ENCODE measurements around the gene OAS2. TPM values are rescaled to one million over a fixed set of nuclear protein-coding genes. Genes with fewer than 3 reads are reported as not detected.

The OAS2 gene
- total and polyA plus RNA-seq, 2 donors (not counting 1 experiment from before 2014, with no cell fraction given) = 2.2 to 3.1 TPM

DNA sequence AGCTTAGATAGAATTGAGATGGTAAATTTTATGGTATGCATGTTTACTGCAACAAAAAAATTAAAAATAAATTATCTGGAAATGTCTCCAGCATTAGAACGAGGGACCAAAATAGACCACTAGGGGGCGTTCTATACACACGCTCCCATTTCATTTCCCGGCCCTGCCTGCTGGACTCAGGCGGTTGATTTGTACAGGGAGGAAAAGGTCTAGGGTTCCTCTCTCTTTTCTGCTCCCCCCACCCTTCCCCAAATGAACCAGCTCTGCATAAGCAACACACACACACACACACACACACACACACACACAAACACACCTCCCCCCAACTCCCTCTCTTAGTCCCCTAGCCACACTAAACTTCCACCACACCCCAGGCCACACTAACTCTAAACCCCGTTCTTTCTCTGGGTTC is 70.4 kb downstream of the OAS2 start:
- peak; percentile 37 to 71 for DNase-seq (ENCODE audit: low read depth in 2 of 2)
- Histone ChIP-seq H3K9me3 (ENCODE audit: control insufficient read depth, insufficient read depth, low read depth, low read length) (no peaks in the 10 kb centered on the region), H3K4me1 (ENCODE audit: control insufficient read depth, extremely low read depth, insufficient read depth, low read length) (no peaks in the 10 kb centered on the region), H3K79me2 (ENCODE audit: control insufficient read depth, insufficient read depth, low read length) (no peaks in the 10 kb centered on the region), H3K27me3 (ENCODE audit: control insufficient read depth, insufficient read depth, low read length) (no peaks in the 10 kb centered on the region), H3K27ac (ENCODE audit: insufficient read depth, low read length) (no peak overlapping the region), H3K4me3 (replicated peaks in 1 of 4; ENCODE audit: control extremely low read depth in 1 of 4, insufficient read depth in 1 of 4, low read depth in 3 of 4, low read length in 4 of 4) (no peak overlapping the region), H4K20me1 (ENCODE audit: control insufficient read depth, extremely low read depth, insufficient read depth, low read length) (no peaks in the 10 kb centered on the region), H3K9ac (ENCODE audit: insufficient read depth, low read length) (no peak overlapping the region), H3K36me3 (ENCODE audit: control insufficient read depth, insufficient read depth, low read length) (no peaks in the 10 kb centered on the region), H2AFZ (ENCODE audit: low read length) (no peak overlapping the region), H3K4me2 (ENCODE audit: extremely low read depth, insufficient read depth, low read length) (no peak overlapping the region)
- no peak for TF ChIP-seq EZH2 (IDR thresholded peaks at IDR 0.05; ENCODE audit: low read length, missing control alignments)
- TF ChIP-seq, protein P1, sequence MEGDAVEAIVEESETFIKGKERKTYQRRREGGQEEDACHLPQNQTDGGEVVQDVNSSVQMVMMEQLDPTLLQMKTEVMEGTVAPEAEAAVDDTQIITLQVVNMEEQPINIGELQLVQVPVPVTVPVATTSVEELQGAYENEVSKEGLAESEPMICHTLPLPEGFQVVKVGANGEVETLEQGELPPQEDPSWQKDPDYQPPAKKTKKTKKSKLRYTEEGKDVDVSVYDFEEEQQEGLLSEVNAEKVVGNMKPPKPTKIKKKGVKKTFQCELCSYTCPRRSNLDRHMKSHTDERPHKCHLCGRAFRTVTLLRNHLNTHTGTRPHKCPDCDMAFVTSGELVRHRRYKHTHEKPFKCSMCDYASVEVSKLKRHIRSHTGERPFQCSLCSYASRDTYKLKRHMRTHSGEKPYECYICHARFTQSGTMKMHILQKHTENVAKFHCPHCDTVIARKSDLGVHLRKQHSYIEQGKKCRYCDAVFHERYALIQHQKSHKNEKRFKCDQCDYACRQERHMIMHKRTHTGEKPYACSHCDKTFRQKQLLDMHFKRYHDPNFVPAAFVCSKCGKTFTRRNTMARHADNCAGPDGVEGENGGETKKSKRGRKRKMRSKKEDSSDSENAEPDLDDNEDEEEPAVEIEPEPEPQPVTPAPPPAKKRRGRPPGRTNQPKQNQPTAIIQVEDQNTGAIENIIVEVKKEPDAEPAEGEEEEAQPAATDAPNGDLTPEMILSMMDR (conservative IDR thresholded peaks at IDR 0.05 in 1 of 2, IDR thresholded peaks at IDR 0.05 in 1 of 2; ENCODE audit: low read depth in 1 of 2, low read length in 2 of 2) = peak; percentile 79 to 87

DNA sequence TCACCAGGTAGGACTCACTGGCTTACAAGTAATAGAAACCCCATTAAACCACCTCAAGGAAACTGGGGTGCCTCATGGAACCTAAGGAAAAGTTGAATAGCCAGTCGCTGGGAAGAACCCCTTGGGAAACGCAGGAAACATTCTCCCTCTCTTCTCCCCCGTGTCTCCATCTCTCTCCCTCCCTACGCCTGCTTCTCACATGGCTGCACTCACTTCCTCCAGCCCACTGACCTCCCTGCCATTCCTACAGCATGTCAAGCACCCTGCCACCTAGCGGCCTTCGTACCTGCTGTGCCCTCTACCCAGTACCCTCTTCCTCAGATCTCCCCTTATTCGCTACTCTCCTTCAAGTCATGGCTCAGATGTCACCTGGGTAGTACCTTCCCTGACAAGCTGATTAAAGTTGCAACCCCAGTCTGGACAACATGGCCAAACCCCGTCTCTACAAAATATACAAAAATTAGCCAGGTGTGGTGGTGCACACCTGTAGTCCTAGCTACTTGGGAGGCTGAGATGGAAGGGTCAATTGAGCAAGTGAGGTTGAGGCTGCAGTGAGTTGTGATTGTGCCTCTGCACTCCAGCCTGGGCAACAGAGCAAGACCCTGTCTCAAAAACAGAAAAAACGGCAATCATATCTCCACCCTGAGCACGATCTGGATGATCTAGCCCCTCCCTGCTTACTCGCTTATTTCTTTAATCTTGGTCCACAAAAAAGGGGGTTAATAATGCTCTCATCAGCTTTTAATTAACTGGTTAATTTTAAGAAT is 71.8 kb downstream of the OAS2 start:
- Histone ChIP-seq H3K9ac (ENCODE audit: insufficient read depth, low read length) (no peak overlapping the region), H3K79me2 (ENCODE audit: control insufficient read depth, insufficient read depth, low read length) (no peaks in the 10 kb centered on the region), H2AFZ (ENCODE audit: low read length) (no peak overlapping the region), H4K20me1 (ENCODE audit: control insufficient read depth, extremely low read depth, insufficient read depth, low read length) (no peaks in the 10 kb centered on the region), H3K4me3 (replicated peaks in 1 of 4; ENCODE audit: control extremely low read depth in 1 of 4, insufficient read depth in 1 of 4, low read depth in 3 of 4, low read length in 4 of 4) (no peak overlapping the region), H3K36me3 (ENCODE audit: control insufficient read depth, insufficient read depth, low read length) (no peaks in the 10 kb centered on the region), H3K4me1 (ENCODE audit: control insufficient read depth, extremely low read depth, insufficient read depth, low read length) (no peaks in the 10 kb centered on the region), H3K27me3 (ENCODE audit: control insufficient read depth, insufficient read depth, low read length) (peaks cover 3% of the 10 kb centered on the region), H3K27ac (ENCODE audit: insufficient read depth, low read length) (no peak overlapping the region), H3K4me2 (ENCODE audit: extremely low read depth, insufficient read depth, low read length) (no peak overlapping the region), H3K9me3 (ENCODE audit: control insufficient read depth, insufficient read depth, low read depth, low read length) (no peaks in the 10 kb centered on the region)
- DNase-seq (ENCODE audit: low read depth in 2 of 2) = no peak
- TF ChIP-seq EZH2 (IDR thresholded peaks at IDR 0.05; ENCODE audit: low read length, missing control alignments) = no peak
- TF ChIP-seq, protein P1 (conservative IDR thresholded peaks at IDR 0.05 in 1 of 2, IDR thresholded peaks at IDR 0.05 in 1 of 2; ENCODE audit: low read depth in 1 of 2, low read length in 2 of 2) = peak in 1 of 2 donors; percentile 18

DNA sequence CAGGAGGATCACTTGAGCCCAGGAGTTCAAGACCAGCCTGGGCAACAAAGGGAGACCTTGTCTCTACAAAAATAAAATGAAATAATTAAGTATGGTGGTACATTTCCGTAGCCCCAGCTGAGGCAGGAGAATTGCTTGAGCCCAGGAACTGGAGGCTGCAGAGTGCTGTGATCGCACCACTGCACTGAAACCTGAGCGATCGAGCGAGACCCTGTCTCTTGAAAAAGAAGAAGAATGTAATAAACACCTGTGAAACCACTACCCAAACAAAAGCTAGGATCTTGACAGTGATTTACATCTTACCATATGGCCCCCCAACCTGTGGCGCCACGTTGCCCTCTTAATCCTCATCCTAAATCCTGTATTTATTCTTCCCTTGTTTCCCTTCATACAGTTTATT is 72.5 kb downstream of the OAS2 start:
- H3K27ac ChIP-seq (ENCODE audit: insufficient read depth, low read length) = no peak overlapping the region
- no peak overlapping the region for H3K4me3 ChIP-seq (replicated peaks in 1 of 4; ENCODE audit: control extremely low read depth in 1 of 4, insufficient read depth in 1 of 4, low read depth in 3 of 4, low read length in 4 of 4)
- H3K27me3 ChIP-seq (ENCODE audit: control insufficient read depth, insufficient read depth, low read length) = peaks cover 7% of the 10 kb centered on the region
- no peaks in the 10 kb centered on the region for H3K9me3 ChIP-seq (ENCODE audit: control insufficient read depth, insufficient read depth, low read depth, low read length)
- H3K36me3 ChIP-seq (ENCODE audit: control insufficient read depth, insufficient read depth, low read length) = no peaks in the 10 kb centered on the region
- H3K79me2 ChIP-seq (ENCODE audit: control insufficient read depth, insufficient read depth, low read length) = no peaks in the 10 kb centered on the region
- H3K4me1 ChIP-seq (ENCODE audit: control insufficient read depth, extremely low read depth, insufficient read depth, low read length) = no peaks in the 10 kb centered on the region
- H2AFZ ChIP-seq (ENCODE audit: low read length) = no peak overlapping the region
- H4K20me1 ChIP-seq (ENCODE audit: control insufficient read depth, extremely low read depth, insufficient read depth, low read length) = no peaks in the 10 kb centered on the region
- H3K4me2 ChIP-seq (ENCODE audit: extremely low read depth, insufficient read depth, low read length) = no peak overlapping the region
- TF ChIP-seq, protein P1 (conservative IDR thresholded peaks at IDR 0.05 in 1 of 2, IDR thresholded peaks at IDR 0.05 in 1 of 2; ENCODE audit: low read depth in 1 of 2, low read length in 2 of 2) = no peak
- TF ChIP-seq EZH2 (IDR thresholded peaks at IDR 0.05; ENCODE audit: low read length, missing control alignments) = no peak
- no peak for DNase-seq (ENCODE audit: low read depth in 2 of 2)
- no peak overlapping the region for H3K9ac ChIP-seq (ENCODE audit: insufficient read depth, low read length)

Measured in fibroblast of lung (primary cell).